GM11168 (cell line): ENCODE data around the gene DOCK3.
"Not testable (repeated sequence)": the region's sequence is repeated elsewhere in the genome, so short reads cannot be mapped to it uniquely, and the experiment has no call there.

Source experiments
- in situ Hi-C: fragments of 300-500 bp; cut with MboI; formaldehyde crosslinking; loops from one replicate; pipeline ENCODE4 v1.12.0; 2022; ENCODE audit warnings: low sequenced_read_pairs; ENCODE audit not compliant: unreplicated experiment

Gene DOCK3

GRCh38 chr3:51274052-51274451, 599.3 kb downstream of the DOCK3 start:
- in situ Hi-C loops, result no loop called here

- in situ Hi-C loops, result no loop called here
Observed at GRCh38 chr3:51275111-51275805, 600.5 kb downstream of the DOCK3 start.

GRCh38 chr3:51276046-51276445, 601.3 kb downstream of the DOCK3 start:
- in situ Hi-C loops, result no loop called here

DNA sequence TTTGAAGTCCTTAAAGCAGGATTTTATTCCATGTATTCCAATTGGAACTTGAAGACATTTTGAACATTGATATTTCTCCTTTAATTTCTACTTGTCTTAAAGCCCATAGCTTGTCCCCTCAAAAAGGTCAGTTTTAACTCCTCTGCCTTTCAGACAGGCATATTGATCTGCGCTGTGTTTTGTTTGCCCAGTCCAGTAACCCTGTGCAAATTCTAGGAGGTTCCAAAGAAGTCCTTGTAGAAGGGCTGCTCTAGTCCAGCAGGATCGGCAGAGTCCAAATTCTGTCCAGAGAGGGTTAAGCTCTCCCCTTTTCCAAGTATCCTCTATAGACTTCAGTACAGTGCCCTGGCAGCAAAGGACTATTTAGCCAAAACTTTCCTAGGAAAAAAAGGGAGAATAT, 604.7 kb downstream of the DOCK3 start:
- in situ Hi-C loops, result no loop called here

DNA sequence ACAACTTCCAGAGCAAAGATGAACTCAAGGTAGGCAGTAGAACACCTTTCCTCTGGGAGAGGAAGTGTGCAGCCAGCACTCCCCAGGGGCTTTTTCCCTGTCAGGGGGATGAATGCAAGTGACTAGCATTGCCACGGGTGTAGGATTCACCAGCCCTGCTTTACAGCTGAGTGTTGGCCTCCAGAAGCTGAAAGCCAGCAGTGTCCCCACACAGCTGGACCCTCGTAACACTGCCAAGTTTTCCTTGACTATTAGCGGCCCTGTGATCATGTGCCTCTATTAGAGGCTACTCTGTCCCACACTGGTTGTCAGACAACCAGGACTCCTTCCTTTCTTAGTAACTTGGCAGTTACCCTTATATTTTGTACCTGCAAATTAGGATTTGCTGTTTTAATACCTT, 605.4 kb downstream of the DOCK3 start:
- in situ Hi-C loops, result no loop called here

DNA sequence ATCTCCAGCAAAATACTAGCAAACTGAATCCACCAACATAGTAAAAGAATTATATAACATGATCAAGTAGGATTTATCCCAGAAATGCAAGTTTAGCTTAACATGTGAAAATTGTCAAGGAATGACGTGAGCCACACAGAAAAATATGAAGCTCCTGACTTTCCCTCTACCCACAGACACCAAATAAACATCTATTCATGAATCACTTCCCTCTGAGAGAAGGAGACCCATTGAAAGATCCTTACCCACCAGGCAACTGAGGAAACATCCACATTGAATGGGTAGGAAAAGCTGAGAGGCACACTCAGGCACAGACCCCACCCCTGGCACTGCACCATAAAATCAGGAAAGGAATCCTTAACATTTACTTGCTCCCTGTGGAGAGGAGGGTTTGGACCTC, 608.2 kb downstream of the DOCK3 start:
- in situ Hi-C loops, result no loop called here

- in situ Hi-C loops, result no loop called here
Observed at GRCh38 chr3:51283421-51283820, 608.7 kb downstream of the DOCK3 start.

- in situ Hi-C loops, result no loop called here
Observed at GRCh38 chr3:51295625-51296024, 620.9 kb downstream of the DOCK3 start.

DNA sequence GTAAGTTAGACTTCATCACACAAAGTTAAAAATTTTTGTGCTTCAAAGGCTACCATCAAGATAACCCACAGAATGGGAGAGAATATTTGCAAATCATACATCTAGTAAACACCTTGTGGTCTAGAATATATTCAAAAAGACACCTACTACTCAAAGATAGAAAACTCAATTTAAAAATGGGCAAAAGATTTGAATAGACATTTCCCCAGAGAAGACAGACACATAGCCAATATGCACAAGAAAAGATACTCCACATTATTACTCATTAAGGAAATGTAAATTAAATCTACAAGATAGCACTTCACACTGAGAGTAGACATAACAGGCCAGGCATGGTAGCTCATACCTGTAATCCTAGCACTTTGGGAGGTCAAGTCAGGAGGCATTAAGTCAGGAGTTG, 622.6 kb downstream of the DOCK3 start:
- in situ Hi-C loops, result no loop called here

GRCh38 chr3:51304230-51304629, 629.5 kb downstream of the DOCK3 start:
- in situ Hi-C loops, result no loop called here

- in situ Hi-C loops, result no loop called here
Observed at GRCh38 chr3:51306093-51306492, 631.4 kb downstream of the DOCK3 start.

- in situ Hi-C loops, result no loop called here
Observed at GRCh38 chr3:51307458-51307857, 632.7 kb downstream of the DOCK3 start.

DNA sequence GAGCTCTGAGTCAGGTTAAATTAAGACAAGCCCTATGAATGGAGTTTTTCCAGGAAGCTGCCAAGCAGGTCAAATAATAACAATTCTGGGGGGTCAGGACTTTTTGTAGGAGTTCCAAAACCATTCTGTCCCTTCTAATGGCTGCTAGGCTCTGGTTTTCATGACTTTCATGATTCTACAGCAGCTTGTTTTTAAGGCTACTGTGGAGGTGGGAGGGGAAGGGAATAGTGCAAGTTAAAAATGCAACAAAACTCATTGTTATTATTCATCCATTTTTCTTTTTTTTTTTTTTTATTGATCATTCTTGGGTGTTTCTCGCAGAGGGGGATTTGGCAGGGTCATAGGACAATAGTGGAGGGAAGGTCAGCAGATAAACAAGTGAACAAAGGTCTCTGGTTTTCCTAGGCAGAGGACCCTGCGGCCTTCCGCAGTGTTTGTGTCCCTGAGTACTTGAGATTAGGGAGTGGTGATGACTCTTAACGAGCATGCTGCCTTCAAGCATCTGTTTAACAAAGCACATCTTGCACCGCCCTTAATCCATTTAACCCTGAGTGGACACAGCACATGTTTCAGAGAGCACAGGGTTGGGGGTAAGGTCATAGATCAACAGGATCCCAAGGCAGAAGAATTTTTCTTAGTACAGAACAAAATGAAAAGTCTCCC, 633.3 kb downstream of the DOCK3 start:
- in situ Hi-C loops, result not testable (repeated sequence)

DNA sequence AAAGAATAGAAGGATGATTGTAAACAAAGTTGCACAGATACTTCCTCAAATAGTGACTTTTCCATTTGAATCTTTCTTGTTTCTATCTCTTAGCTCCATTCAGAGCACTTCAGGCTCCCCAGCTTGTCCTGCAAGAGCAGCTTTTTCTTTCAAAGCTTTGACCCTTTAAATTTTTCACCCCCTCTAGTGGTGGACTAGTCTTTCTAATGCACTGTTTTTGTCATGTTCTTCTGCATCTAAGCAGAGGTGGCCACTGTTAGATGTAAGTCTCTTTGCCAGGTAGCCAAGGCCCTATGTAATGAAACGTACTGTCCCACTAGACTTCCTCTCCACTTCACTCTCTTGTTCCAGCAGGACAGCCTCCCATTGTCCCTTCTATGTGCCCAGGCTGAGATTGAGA, 636.3 kb downstream of the DOCK3 start:
- in situ Hi-C loops, result loop anchor here (10.0 kb wide), 1 partner anchor 686 kb away; no protein-coding TSS in a partner anchor

DNA sequence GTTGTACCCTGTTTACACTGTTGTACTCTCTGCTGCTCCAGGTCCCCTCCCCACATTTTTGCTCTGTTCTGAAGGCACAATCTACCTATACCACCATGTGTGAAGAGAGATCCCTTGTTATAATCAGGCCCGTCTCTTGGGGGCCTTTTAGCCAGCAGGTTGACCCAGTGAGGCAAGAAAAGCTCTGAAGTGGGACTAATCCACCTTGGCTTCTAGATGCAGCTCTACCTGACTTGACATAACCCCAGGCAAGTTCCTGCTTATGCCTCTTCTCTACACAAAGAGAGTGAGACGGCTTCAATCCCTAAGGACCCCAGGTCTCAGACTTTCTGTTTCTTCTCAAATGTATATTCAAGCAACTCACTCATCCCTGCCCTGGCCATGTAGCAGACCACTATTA, 653.5 kb downstream of the DOCK3 start:
- in situ Hi-C loops, result no loop called here

GRCh38 chr3:51330046-51330445, 655.3 kb downstream of the DOCK3 start:
- in situ Hi-C loops, result no loop called here

GRCh38 chr3:51332156-51332555, 657.4 kb downstream of the DOCK3 start:
- in situ Hi-C loops, result no loop called here

DNA sequence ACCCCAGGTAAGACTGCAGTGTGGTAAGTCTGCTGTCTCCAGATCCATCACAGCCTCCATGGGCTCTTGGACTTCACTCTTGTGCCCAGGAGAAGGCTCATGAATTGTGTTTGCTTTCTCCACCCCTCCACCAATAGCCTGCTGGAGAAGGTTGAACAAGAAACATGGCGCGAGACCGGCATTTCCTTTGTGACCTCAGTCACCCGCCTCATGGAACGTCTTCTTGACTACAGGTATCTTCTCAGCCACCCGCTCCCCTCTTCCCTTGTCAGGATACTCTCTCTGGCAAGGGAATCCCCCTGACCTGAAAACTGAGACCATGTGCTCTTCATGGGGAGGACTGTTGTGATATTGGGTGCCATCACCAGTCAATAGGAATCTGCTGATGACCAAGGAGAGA, 658.3 kb downstream of the DOCK3 start:
- in situ Hi-C loops, result no loop called here

DNA sequence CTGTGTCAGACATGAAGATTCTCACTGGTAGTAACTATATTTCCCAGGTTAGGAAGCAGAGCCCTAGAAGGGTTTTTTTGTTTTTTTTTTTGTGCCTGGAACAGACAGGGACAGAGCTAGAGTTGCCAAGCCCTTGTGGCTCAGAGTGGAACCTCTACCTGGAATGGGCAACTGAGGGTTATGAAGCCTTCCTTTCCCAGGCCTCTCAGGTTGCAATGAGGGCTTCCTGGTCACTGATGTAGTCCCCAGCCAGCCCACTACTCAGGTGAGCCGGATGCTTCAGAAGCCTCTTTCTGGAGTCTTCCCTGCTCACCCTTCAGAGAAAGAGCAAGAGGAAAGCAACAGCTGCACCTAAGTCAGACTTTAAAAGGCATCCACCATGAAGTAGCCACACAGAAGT, 661.5 kb downstream of the DOCK3 start:
- in situ Hi-C loops, result no loop called here

GRCh38 chr3:51337666-51338065, 662.9 kb downstream of the DOCK3 start:
- in situ Hi-C loops, result no loop called here

- in situ Hi-C loops, result no loop called here
Observed at GRCh38 chr3:51338632-51339031, 663.9 kb downstream of the DOCK3 start.
